Right lobe of liver (tissue), 6 donors: ENCODE measurements around the gene CDC25A. TPM values are rescaled to one million over a fixed set of nuclear protein-coding genes. Genes with fewer than 3 reads are reported as not detected.

Source experiments
- ATAC-seq, 4 donors: fragments of 200-7000 bp; cut with Tn5 transposase; one replicate each; pipeline ENCODE4 v1.9.1; 2020; ENCODE audit warnings: mild to moderate bottlenecking in 4 of 4, moderate library complexity in 4 of 4
- DNase-seq, 3 donors: peaks; one replicate each; pipeline ENCODE4 v3.0.0-alpha.2; 2020
- H3K27ac ChIP-seq, 3 donors: fragments of 200-600 bp; one replicate each; pipeline ENCODE4 v1.8.0; 2022
- H3K27me3 ChIP-seq, 2 donors: fragments of 200-600 bp; one replicate each; pipeline ENCODE4 v1.8.0; 2022
- H3K36me3 ChIP-seq, 4 donors: fragments of 200-600 bp; sonication (generic) in 1 of 4; one replicate each; pipeline versions ENCODE4 v1.5.1 to v1.8.0; 2017 to 2022; ENCODE audit warnings: control low read depth in 1 of 4
- H3K4me1 ChIP-seq, 4 donors: fragments of 200-600 bp; sonication (generic) in 1 of 4; one replicate each; pipeline versions ENCODE4 v1.5.1 to v1.8.0; 2017 to 2022; ENCODE audit warnings: control low read depth in 1 of 4
- H3K4me3 ChIP-seq, 3 donors: fragments of 200-600 bp; one replicate each; pipeline ENCODE4 v1.8.0; 2022
- H3K9me3 ChIP-seq, 4 donors: fragments of 200-600 bp; sonication (generic) in 1 of 4; one replicate each; pipeline versions ENCODE4 v1.5.1 to v1.8.0; 2017 to 2022; ENCODE audit warnings: control low read depth in 1 of 4
- CTCF ChIP-seq, 4 donors: fragments of 200-600 bp in 3 of 4; fragments of 450-650 bp in 1 of 4; IDR thresholded peaks; one replicate each; pipeline versions ENCODE4 v1.5.1 to v1.8.0; 2016 to 2022; ENCODE audit warnings: antibody characterized with exemption in 4 of 4, mild to moderate bottlenecking in 2 of 4
- POLR2A ChIP-seq: fragments of 450-650 bp; IDR thresholded peaks from one replicate; pipeline ENCODE4 v1.6.1; 2017; ENCODE audit warnings: antibody characterized with exemption, mild to moderate bottlenecking
- WGBS: methylation state at CpG from one replicate; pipeline ENCODE4 v1.1.6; 2018; ENCODE audit warnings: low coverage, low lambda C conversion rate; ENCODE audit not compliant: insufficient coverage; ENCODE audit errors: missing lambda C conversion rate; 5-methylcytosine and 5-hydroxymethylcytosine counted together
- intact Hi-C, 2 donors: fragments of 100-400 bp; cut with DNase I; formaldehyde crosslinking; loops; one replicate each; pipeline versions ENCODE4 v1.11.2 to v1.14.1; 2022
- total RNA-seq, 6 experiments: library from RNA; depleted of rRNA in 2 of 6; stranded (reverse); fragments of >200 nt in 2 of 6; fragmentation: NEBNext Ultra II Directional in 3 of 6; extraction: Animal tissue kit (Norgen Biotek cat#: 25700) in 3 of 6; gene quantifications; one replicate each; pipeline versions ENCODE4 v1.1.0 to v1.2.4, GENCODE V29; 2016 to 2023
- donor health status: DM: no; HTN: yes; CAD: no.
- donor health status: DM: no; HTN: no; CAD: no.
- donor health status: DM: no; HTN: no; CAD: no.
- donor health status: DM: no; HTN: yes; CAD: no.
- donor health status: DM: no; HTN: yes; CAD: no.

The CDC25A gene
- total RNA-seq, 6 experiments from 2014 or later = 0.27 to 8.8 (median 0.56) TPM

GRCh38 chr3:48140936-48141603 lies 47.1 kb downstream of the CDC25A start:
- H3K4me1 ChIP-seq = no peaks in the 10 kb centered on the region
- no peak for DNase-seq
- H3K27me3 ChIP-seq = no peaks in the 10 kb centered on the region
- no peak for TF ChIP-seq POLR2A
- TF ChIP-seq CTCF (IDR thresholded peaks at IDR 0.05) = no peak
- intact Hi-C loops = no loop called here
- H3K27ac ChIP-seq = no peak overlapping the region
- H3K9me3 ChIP-seq = no peaks in the 10 kb centered on the region
- no peak for ATAC-seq
- H3K4me3 ChIP-seq = no peak overlapping the region
- no peaks in the 10 kb centered on the region for H3K36me3 ChIP-seq
- WGBS = 56% methylated on average over 2 of the region's 2 CpGs

GRCh38 chr3:48140336-48140757 lies 47.9 kb downstream of the CDC25A start:
- DNase-seq (no peak), ATAC-seq (peak; percentile 48 to 69 (median 60))
- no peak for TF ChIP-seq CTCF (IDR thresholded peaks at IDR 0.05)
- TF ChIP-seq POLR2A = no peak
- intact Hi-C loops = no loop called here
- Histone ChIP-seq H3K27me3 (no peaks in the 10 kb centered on the region), H3K27ac (no peak overlapping the region), H3K4me3 (no peak overlapping the region), H3K4me1 (no peaks in the 10 kb centered on the region), H3K9me3 (no peaks in the 10 kb centered on the region), H3K36me3 (no peaks in the 10 kb centered on the region)
- WGBS = 30% methylated on average over 8 of the region's 9 CpGs

GRCh38 chr3:48137425-48137999 lies 50.7 kb downstream of the CDC25A start:
- ATAC-seq (no peak), DNase-seq (no peak)
- no peak for TF ChIP-seq POLR2A
- no peak for TF ChIP-seq CTCF (IDR thresholded peaks at IDR 0.05)
- no peaks in the 10 kb centered on the region for H3K27me3 ChIP-seq
- H3K4me1 ChIP-seq = no peaks in the 10 kb centered on the region
- H3K27ac ChIP-seq = no peak overlapping the region
- 75% methylated on average over 4 of the region's 7 CpGs for WGBS
- no peaks in the 10 kb centered on the region for H3K9me3 ChIP-seq
- intact Hi-C loops = no loop called here
- no peaks in the 10 kb centered on the region for H3K36me3 ChIP-seq
- H3K4me3 ChIP-seq = no peak overlapping the region

- ATAC-seq = no peak
- no peaks in the 10 kb centered on the region for H3K4me1 ChIP-seq
- WGBS = 49% methylated on average over 6 of the region's 8 CpGs
- TF ChIP-seq CTCF (IDR thresholded peaks at IDR 0.05) (no peak), POLR2A (no peak)
- intact Hi-C loops = no loop called here
- H3K27ac ChIP-seq = no peak overlapping the region
- no peaks in the 10 kb centered on the region for H3K27me3 ChIP-seq
- H3K9me3 ChIP-seq = no peaks in the 10 kb centered on the region
- DNase-seq = no peak
- H3K36me3 ChIP-seq = no peaks in the 10 kb centered on the region
- H3K4me3 ChIP-seq = no peak overlapping the region
These were observed 52.4 kb downstream of the CDC25A start for GRCh38 chr3:48135552-48136495.
